HG02642 (cell line): ENCODE results near the gene ADAT3.
"Not testable (repeated sequence)": the region's sequence is repeated elsewhere in the genome, so short reads cannot be mapped to it uniquely, and the experiment has no call there.

ENCODE experiments used
- ATAC-seq: cut with Tn5 transposase; IDR thresholded peaks from one replicate; pipeline ENCODE4 v1.9.1; 2021; ENCODE audit warnings: mild to moderate bottlenecking; ENCODE audit not compliant: unreplicated experiment, poor library complexity

Gene ADAT3

DNA sequence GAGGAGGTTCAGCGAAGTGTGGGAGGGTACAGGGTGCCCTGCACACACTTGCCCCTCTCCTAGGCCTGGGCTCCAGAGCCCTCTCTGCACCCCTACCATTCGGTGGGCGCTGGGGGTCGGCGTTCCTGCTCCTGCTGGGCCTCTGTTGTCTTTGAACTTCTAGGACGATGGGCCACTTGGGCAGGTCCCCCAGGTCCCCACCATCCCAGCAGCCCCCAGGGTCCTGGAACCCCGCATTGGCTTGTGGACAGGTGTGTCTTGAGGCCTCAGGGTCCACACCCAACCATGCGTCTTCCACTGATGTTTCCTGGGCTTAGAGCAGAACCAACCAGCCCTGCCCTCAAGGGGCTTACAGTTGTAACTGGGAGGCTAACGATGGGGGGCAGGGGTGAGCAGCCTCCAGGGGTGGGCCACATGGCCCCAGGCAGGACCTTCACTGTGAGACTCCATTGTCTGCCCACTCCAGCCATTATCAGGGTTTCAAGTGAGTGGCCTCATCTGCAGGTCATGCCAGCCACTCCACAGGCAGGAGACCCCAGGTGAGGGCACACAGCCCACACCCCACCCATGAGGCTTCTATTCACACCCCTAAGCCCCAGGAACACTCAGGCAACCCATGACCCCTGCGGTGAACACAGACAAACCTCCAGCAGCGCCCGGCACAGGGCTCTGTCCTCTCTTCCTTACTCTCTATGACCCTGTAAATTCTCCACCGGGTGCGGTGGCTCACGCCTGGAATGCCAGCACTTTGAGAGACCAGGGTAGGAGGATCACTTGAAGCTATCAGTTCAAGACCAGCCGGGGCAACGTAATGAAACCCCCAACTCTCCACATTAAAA, 39.8 kb upstream of the ADAT3 start:
- no peak for ATAC-seq

DNA sequence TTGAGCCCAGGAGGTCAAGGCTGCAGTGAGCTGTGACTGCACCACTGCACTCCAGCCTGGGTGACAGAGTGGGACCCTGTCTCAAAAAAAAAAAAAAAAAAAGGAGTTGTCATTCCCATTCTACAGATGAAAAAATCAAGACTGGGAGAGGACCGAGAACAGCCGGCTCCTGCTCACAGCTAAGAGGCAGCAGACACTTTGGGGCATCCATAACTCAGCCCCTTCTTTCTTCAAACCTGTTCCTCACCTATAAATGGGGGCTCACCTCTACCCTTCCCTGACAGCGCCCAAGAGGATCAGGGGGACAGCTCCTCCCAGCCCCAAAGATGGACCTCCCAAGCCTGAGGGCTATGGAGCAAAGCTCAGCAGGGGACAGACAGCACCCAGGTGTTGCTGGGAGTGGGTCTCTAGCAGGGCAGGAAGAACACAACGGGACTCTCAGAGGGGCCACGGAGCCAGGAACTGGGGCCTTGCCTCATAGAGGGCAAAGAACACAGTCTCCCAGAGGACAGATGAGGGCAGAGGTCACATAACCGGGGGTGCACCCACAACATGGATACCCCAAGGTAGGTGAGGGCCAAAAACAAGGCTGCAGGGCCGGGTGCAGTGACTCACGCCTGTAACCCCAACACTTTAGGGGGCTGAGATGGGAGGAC, 38.4 kb upstream of the ADAT3 start:
- ATAC-seq, result no peak

DNA sequence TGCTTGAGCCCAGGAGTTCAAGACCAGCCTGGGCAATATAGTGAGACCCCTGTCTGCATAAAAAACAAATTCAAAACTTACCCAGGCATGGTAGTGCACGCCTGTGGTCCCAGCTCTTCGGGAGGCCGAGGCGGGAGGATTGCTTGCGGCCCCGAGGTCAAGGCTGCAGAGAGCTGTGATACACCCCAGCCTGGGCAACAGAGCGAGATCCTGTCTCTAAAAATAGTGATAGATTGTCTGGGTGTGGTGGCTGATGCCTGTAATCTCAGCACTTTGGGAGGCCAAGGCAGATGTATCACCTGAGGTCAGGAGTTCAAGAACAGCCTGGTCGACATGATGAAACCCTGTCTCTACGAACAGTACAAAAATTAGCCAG, 37.9 kb upstream of the ADAT3 start:
- ATAC-seq, result no peak

DNA sequence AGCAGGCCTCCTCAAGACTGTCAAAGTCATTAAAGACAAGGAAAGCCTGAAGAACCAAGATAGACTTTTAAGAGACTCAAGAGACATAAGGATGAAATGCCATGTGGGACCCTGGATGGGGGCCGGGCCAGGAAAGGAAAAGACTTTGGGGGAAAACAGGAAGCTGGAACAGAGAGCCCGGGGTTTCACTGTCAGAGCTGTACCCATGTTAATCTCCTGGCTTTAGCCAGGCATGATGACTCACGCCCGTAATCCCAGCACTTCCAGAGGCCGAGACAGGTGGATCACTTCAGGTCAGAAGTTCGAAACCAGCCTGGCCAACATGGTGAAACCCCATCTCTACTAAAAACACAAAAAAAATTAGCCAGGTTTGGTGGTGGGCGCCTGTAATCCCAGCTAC, 36.2 kb upstream of the ADAT3 start:
- no peak for ATAC-seq

DNA sequence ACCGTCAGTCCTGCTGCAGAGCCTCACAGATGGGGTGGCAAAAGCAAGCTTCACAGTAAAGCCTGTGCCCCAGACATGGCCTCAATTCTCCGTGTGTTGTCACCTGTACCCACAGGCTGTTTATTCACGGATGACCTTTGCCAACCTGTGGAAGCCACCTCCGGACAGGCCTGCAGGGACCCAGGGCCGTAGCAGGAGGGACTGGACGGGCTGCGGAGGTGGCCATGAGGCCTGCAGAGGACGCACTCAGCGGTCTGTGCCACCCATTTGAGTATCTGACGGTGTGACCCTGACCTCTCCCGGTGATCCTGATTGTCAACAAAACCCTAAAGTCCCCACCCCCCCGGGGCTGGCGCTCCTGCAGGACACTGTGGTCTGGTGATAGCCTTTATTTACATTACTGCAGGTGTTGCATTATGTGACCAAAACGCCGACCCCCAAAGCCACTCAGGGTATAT, 34.0 kb upstream of the ADAT3 start:
- ATAC-seq, result no peak

DNA sequence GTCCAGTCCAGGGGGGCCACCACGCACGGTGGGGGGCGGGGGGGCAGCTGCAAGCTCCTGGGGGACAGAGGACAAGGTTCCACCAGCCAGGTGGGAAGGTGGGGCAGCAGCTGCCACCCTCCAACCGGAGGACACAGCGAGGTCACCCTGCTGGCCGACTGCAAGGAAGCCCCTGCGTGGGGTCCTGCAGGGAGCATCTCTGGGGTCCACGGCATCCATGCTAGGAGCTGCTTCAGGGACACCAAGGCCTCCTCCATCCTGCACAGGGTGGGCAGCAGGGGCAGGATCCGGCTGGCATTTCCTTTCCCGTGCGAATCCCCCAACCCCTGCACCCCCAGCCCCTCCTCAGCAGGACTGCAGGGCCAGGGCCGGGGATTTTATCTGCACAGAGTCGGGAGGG, 33.6 kb upstream of the ADAT3 start:
- ATAC-seq, result no peak

DNA sequence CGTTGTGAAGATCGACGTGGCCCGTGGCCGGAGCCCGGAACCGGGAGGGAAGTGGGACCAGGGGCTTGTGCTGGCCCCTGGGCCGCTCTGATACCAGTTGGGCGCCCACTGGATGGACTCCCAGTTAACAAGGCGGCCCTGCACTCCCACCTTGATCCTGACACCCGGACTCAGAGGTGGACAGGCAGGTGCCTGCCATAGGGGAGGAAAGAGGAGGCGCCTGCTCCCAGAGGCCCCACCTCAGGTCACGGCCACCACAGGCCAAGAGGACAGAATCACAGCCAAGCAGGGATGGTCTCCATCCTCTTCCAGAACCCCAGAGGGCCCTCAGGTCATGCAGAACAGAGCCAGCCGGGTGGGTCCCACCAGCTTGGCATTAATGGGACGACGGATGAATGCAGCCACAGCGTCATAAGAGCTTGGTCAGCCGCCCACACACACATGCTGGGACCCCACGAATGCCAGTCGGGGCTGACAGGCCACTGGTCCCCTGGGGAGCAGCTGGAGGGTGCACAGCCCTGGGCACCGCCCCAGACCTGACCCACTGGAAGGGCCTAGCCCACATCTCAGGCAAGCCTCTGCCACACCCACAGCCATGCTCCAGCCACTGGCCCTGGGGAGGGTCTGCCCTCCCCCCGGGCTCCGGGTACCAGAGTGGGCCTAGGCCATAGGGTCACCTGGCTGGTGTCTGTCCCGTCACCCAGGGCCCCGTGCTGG, 32.2 kb upstream of the ADAT3 start:
- no peak for ATAC-seq

DNA sequence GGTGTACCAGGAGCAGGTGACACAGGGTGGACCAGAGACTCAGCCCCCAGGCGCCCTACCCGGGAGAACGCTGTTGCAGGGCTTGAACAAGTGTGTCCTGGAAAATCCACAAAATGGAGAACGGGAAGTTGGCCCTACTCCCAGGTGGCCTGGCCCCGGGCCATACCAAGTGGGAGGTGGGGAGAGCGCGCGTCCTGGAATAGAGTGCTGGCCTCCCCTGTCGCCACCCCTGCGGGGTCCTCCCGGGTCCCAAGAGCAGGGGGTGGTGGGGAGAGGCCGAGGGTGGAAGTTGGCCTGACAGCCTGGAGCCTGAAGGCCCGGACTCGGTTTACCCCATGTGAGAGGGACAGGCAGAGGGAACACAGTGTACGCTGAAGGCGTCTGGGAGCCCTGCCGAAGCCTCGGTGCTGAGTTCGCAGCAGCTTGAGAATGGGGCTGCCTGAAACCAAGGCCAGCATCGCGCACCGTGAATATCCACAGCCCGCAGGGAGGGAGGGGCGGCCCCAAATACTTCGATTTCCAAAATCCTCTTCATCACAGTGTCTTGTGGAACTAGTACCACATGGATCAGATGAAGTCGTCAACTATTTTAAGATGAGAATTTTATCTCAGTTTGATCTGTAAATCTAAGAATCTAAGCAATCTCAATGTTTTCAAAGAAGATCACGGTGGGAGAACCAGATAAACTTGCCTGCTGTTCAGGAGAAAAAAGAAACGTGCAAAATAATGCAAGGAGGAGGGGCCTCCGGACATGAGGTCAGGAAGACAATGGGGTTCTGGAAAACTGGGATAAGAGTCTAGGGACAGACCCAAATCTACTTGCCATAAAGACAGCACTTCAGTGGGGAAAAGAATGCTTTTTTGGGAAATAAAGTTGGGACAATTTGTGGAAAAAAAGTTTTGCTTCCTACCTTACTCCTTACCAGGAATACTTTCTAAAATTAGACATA, 31.4 kb upstream of the ADAT3 start:
- ATAC-seq, result no peak

DNA sequence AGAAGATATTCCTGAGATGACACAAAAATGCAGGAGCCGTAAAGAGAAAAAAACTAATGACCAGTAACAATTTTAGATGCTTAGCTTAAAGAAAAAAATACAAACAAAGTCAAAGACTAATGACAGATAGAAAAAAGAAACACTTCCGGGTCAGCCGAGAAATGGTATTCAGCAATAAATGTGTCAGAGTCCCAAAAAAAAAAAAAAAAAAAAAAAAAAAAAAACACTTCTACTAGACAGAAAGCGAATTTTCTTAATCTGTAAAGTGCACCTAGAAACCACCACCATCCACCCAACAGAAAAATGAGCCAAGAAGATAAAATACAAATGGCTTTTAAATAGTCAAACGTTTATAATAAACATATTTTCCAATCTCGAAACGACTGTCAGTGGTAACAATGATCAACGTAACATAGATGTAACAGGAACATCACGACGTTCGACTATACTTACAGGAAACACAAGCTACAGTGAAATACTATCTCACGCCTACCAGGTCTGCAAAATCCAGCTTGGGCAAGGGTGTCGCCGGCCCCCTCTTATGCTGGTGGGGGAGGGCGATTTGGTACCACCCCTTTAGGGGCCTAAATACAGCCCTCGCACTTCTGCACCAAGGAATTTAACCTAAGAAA, 30.5 kb upstream of the ADAT3 start:
- no peak for ATAC-seq

DNA sequence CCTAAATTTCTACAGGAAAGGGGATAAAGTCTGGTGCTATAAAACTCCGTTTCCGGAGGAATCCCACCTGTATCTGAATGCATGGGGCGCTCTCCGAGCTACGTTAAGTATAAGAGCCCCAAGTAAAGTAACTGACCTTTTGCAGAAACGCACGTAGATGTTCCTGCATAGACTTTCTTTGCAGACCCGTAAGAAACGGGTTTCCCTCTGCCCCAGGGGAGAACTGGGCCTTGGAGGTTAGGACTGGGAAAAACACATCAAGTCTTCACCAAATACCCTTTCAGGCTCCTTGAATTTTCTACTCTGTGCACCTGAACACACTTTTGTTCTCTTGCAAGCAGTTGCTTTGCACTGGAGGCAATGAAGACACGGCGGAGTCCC, 29.9 kb upstream of the ADAT3 start:
- not testable (repeated sequence) for ATAC-seq

DNA sequence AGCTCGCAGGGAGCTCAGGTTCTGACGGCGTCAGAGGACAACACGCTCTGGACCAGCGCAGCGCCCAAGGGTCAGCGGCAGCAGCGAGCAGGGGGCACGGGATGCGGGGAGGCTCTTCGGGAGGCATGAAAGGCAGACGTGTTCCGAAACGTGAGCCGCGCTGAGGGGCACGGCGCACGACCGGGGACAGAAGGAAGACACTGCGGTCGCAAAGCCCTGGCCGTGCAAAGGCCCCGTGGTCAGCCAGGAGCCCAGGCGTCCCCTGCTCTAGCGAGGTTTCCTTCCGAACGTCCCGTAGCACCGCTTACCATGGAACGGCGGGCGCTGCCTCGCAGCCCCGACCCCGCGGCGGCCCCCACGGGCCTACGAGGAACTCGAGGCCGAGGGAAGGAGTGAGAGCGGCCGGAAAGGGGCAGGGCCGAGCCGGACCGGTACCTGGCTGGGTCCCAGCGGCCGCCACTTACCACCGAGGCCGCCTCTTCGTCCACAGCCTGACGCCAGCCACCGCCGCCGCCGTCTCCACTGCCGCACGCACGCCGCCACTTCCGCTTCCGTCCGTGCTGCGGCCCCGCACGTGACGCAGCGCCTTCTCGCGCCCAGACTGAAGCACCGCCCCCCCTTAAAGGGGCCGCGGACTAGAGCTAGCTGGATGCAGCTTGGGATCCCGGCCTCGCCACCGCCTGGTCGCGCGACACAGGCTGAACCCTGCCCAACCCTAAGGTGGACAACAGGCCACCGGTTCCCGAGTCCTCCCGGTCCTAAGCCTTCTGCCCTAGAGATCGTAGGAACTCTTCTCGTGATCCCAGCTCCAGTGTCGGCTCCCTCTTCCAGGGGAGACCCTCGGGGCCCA, 29.3 kb upstream of the ADAT3 start:
- ATAC-seq, result peak; percentile 86

DNA sequence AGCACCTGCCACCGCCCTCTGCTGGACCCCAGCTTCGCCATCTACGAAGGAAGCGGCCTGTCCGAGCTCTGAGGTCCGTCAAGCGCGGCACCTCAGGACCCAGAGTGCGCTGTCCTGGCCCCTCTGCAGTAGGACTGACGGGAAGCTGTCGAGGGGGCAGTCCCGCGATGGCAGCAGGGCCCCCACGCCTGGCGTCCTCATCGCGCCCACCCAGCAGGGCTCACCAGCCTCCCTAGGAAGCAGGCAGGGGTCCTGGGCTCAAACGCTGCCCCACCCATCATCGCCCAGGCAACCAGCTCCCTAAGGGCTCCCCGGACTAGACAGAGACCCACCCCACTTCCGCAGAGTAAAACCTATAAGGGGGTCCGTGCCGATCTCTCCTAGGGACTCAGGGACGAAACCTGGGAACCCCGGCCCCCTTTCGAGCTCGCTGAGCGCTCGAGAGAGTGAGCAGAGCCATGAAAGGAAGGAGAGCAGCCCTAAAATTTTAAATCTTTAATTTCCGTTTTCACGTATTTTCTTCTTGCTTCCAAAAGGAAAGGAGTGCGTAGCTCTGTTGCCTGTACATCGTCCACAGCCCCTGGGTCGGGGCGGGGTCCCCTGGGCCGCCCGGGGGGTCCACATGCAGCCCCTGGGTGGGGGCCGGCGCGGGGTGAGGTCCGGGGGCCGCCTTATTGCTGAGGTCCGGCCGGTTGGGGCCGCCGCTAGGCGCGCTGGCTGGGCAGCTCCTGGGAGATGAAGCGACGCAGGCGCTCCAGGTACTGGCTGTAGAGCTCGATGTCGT, 28.5 kb upstream of the ADAT3 start:
- ATAC-seq, result peak; percentile 8

DNA sequence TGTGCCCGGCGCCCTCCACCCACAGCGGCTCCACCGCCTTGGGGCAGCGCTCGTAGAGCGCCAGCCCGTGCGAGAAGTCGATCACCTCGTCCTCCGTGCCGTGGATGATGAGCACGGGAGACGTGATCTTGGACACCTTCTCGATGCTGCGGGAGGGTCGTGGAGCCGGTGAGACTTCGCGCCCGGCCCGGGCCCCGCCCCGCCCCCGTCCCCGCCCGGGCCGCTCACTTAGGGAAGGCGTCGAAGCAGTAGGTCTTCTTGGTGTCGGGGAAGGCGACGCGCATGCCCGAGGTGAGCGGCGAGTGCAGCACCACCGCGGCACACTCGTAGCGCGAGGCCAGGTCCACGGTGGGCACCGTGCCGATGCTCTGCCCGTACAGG, 27.9 kb upstream of the ADAT3 start:
- ATAC-seq, result not testable (repeated sequence)

DNA sequence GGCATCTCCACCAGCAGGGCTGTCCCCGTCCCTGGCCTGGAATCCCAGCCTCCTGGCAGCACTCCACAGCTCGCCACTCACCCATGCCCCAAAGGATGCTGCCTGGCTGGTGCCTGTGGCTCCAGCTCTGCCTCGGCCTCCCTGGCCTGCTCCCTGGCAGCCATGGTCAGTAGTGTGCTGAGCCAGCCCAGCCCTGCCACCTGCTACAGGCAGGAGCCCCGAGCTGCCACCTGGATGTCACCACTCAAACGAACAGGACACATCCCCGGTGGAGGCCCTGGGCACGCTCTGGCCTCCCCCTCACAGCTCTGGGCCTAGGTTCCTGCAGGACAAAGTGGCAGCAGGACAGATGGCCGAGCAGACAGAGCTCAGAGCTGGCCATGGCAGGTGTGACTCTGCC, 26.6 kb upstream of the ADAT3 start:
- not testable (repeated sequence) for ATAC-seq

DNA sequence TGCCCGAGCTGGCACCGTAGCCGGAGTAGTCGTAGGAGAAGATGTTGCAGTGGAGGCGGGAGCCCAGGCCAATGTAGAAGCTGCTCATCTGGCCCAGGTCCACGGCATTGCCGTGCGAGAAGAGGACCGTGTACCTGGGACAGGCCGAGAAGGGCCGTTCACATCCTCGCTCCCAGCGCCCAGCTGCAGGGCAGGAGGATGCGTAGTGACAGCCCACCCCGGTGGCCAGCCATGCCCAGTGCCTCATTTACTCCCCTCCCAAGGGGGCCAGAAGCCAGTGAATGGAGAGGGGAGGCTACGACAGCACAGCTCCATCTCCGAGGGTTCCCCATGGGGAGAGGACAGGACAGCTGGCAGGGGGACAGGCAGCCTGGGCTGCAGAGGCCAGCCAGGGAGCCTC, 25.2 kb upstream of the ADAT3 start:
- not testable (repeated sequence) for ATAC-seq

DNA sequence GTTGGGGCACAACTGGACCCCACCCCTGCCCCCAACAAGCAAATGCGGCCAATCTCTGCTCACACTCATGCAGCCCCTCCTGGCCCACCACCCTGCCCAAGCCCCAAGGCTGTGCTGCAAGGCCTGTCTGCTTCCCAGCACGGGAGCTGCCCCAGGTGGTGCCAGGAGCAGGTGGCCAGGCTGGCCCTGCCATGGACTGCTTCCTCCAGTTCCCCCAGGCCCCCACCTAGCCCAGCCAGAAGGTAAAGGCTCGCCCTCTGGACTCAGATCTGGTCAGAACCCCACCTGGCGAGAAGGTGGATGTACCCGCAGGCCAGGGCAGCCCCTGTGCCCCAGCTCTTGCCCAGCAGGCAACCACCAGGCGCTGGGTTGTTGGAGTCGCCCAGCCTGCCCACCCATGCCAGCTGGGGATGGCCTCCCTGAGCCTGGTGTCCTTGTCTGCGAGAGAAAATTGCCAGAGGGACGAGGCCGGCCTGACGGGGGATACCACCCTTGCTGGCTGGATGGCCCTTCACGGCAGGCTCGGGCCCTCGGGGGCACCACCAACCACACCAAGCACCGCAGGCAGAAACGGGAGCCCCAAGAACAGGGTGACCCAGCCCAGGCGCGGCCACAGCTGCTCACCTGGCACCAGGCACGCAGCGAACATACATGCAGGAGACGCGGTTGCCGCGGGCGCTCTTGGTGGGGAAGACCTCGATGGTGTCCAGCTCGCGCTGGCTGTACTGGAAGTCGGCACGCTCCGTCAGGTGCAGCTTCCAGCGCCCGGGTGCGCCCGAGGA, 24.4 kb upstream of the ADAT3 start:
- ATAC-seq, result no peak

DNA sequence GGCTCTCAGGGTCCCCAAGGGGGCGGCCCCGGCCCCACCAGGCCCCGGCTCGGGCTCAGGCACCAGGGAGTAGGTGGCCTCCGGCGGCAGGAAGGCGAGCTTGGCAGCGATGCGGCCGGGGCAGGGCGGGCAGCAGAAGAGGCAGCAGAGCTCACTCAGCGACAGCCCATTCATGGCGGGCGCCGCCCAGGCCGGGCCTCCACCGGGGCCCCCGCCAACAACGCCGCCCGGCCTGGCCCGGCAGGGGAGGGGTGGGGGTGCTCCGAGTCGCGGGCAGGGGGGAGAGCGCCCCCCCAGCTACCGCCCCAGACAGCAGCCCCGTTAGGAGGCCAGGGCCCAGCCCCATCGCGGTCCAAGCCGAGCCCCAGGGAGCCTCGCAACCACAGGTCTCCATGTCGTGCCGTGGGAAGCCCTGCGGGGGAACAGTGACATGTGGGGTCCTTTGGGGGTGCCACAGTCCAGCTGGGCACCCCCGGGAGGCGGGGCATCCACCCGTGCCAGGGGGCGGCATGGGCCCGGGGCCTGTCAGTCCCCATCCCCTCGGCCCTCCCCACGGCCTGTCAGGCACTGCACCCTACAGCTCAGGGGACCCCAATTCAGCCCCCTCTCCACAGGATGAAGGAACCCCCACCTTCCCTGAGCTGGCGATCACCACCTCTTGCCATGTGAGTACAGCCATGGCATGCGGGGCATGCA, 23.7 kb upstream of the ADAT3 start:
- ATAC-seq, result not testable (repeated sequence)
